ENCODE results near the gene BPIFB4. TPM values are rescaled to one million over a fixed set of nuclear protein-coding genes. Genes with fewer than 3 reads are reported as not detected.

The BPIFB4 gene
- total and polyA plus RNA-seq, 2 experiments from 2014 or later: not detected

DNA sequence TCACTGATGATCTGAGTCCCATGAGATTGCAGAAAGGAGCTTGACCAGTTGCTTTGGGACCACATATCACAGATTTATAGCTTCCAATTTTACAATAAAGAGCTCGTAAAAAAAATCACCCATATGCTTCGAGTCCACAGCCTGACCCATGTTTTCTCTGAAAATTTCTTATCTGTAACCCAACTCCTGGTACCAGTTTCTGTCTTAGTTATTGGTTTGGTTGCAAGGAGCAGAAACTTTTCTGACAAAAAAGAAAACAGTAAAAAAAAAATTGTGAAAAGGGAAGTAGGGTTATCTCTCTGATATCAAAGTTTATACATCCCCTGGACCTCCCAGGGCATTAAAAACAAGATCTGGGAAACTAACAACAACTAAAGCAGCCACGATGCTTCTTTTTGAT, 57.8 kb downstream of the BPIFB4 start:
- ATAC-seq: no peak
- no peaks in the 10 kb centered on the region for H3K36me3 ChIP-seq (ENCODE audit: insufficient read depth)
- H3K36me3 Mint-ChIP-seq (ENCODE audit: low read depth): no peaks in the 10 kb centered on the region

More for the DNA sequence above, 57.8 kb downstream of the BPIFB4 start:
- Mint-ChIP-seq H3K9me3 (peaks cover 7% of the 10 kb centered on the region; the same call in 2 of the 3 replicates), H3K4me1 (peaks cover 3% of the 10 kb centered on the region; the same call in 1 of the 3 replicates), H3K4me3 (no peak overlapping the region), H3K27me3 (ENCODE audit: insufficient read depth, low read depth, poor library complexity) (peaks cover 6% of the 10 kb centered on the region), H3K27ac (no peak overlapping the region)
- no peak overlapping the region for H2AFZ ChIP-seq
- H3K79me2 ChIP-seq (replicated peaks; ENCODE audit: insufficient read depth): no peaks in the 10 kb centered on the region
- peaks cover 6% of the 10 kb centered on the region; the same call in 1 of the 2 replicates for H3K4me1 ChIP-seq (ENCODE audit: insufficient read depth)
- no peaks in the 10 kb centered on the region for H4K20me1 ChIP-seq (replicated peaks; ENCODE audit: insufficient read depth)
- no peak for DNase-seq (ENCODE audit: low spot score)
- no peak overlapping the region for H3K4me3 ChIP-seq
- no peak overlapping the region for H3K4me2 ChIP-seq
- no peaks in the 10 kb centered on the region for H3F3A ChIP-seq (replicated peaks; ENCODE audit: low read depth)
- H3K27me3 ChIP-seq (ENCODE audit: insufficient read depth): no peaks in the 10 kb centered on the region
- H3K27ac ChIP-seq (ENCODE audit: low read depth): no peak overlapping the region
- H3K9me2 ChIP-seq (ENCODE audit: insufficient read depth): no peaks in the 10 kb centered on the region
- TF ChIP-seq, protein P1, sequence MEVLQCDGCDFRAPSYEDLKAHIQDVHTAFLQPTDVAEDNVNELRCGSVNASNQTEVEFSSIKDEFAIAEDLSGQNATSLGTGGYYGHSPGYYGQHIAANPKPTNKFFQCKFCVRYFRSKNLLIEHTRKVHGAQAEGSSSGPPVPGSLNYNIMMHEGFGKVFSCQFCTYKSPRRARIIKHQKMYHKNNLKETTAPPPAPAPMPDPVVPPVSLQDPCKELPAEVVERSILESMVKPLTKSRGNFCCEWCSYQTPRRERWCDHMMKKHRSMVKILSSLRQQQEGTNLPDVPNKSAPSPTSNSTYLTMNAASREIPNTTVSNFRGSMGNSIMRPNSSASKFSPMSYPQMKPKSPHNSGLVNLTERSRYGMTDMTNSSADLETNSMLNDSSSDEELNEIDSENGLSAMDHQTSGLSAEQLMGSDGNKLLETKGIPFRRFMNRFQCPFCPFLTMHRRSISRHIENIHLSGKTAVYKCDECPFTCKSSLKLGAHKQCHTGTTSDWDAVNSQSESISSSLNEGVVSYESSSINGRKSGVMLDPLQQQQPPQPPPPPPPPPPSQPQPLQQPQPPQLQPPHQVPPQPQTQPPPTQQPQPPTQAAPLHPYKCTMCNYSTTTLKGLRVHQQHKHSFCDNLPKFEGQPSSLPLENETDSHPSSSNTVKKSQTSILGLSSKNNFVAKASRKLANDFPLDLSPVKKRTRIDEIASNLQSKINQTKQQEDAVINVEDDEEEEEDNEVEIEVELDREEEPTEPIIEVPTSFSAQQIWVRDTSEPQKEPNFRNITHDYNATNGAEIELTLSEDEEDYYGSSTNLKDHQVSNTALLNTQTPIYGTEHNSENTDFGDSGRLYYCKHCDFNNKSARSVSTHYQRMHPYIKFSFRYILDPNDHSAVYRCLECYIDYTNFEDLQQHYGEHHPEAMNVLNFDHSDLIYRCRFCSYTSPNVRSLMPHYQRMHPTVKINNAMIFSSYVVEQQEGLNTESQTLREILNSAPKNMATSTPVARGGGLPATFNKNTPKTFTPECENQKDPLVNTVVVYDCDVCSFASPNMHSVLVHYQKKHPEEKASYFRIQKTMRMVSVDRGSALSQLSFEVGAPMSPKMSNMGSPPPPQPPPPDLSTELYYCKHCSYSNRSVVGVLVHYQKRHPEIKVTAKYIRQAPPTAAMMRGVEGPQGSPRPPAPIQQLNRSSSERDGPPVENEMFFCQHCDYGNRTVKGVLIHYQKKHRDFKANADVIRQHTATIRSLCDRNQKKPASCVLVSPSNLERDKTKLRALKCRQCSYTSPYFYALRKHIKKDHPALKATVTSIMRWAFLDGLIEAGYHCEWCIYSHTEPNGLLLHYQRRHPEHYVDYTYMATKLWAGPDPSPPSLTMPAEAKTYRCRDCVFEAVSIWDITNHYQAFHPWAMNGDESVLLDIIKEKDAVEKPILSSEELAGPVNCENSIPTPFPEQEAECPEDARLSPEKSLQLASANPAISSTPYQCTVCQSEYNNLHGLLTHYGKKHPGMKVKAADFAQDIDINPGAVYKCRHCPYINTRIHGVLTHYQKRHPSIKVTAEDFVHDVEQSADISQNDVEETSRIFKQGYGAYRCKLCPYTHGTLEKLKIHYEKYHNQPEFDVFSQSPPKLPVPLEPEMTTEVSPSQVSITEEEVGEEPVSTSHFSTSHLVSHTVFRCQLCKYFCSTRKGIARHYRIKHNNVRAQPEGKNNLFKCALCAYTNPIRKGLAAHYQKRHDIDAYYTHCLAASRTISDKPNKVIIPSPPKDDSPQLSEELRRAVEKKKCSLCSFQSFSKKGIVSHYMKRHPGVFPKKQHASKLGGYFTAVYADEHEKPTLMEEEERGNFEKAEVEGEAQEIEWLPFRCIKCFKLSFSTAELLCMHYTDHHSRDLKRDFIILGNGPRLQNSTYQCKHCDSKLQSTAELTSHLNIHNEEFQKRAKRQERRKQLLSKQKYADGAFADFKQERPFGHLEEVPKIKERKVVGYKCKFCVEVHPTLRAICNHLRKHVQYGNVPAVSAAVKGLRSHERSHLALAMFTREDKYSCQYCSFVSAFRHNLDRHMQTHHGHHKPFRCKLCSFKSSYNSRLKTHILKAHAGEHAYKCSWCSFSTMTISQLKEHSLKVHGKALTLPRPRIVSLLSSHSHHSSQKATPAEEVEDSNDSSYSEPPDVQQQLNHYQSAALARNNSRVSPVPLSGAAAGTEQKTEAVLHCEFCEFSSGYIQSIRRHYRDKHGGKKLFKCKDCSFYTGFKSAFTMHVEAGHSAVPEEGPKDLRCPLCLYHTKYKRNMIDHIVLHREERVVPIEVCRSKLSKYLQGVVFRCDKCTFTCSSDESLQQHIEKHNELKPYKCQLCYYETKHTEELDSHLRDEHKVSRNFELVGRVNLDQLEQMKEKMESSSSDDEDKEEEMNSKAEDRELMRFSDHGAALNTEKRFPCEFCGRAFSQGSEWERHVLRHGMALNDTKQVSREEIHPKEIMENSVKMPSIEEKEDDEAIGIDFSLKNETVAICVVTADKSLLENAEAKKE (CRISPR knock-in tag; IDR thresholded peaks at IDR 0.05): no peak
- TF ChIP-seq EZH2 (IDR thresholded peaks at IDR 0.05; ENCODE audit: low read depth, unreplicated experiment) (no peak), STAT1 (IDR thresholded peaks at IDR 0.05; ENCODE audit: unreplicated experiment) (no peak), ZNF331 (CRISPR knock-in tag; IDR thresholded peaks at IDR 0.05; ENCODE audit: low read depth) (no peak), POLR2AphosphoS5 (IDR thresholded peaks at IDR 0.05; ENCODE audit: low read depth) (no peak), ETS1 (IDR thresholded peaks at IDR 0.05) (no peak), JUNB (IDR thresholded peaks at IDR 0.05; ENCODE audit: unreplicated experiment) (no peak), CREB1 (CRISPR knock-in tag; IDR thresholded peaks at IDR 0.05; ENCODE audit: low read depth) (no peak), ZNF114 (CRISPR knock-in tag; IDR thresholded peaks at IDR 0.05) (no peak), EZH2phosphoT487 (IDR thresholded peaks at IDR 0.05; ENCODE audit: unreplicated experiment) (no peak), CTCF (conservative IDR thresholded peaks at IDR 0.05; ENCODE audit: low read depth in 2 of 2) (no peak)
- TF ChIP-seq, protein P2, sequence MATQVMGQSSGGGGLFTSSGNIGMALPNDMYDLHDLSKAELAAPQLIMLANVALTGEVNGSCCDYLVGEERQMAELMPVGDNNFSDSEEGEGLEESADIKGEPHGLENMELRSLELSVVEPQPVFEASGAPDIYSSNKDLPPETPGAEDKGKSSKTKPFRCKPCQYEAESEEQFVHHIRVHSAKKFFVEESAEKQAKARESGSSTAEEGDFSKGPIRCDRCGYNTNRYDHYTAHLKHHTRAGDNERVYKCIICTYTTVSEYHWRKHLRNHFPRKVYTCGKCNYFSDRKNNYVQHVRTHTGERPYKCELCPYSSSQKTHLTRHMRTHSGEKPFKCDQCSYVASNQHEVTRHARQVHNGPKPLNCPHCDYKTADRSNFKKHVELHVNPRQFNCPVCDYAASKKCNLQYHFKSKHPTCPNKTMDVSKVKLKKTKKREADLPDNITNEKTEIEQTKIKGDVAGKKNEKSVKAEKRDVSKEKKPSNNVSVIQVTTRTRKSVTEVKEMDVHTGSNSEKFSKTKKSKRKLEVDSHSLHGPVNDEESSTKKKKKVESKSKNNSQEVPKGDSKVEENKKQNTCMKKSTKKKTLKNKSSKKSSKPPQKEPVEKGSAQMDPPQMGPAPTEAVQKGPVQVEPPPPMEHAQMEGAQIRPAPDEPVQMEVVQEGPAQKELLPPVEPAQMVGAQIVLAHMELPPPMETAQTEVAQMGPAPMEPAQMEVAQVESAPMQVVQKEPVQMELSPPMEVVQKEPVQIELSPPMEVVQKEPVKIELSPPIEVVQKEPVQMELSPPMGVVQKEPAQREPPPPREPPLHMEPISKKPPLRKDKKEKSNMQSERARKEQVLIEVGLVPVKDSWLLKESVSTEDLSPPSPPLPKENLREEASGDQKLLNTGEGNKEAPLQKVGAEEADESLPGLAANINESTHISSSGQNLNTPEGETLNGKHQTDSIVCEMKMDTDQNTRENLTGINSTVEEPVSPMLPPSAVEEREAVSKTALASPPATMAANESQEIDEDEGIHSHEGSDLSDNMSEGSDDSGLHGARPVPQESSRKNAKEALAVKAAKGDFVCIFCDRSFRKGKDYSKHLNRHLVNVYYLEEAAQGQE (IDR thresholded peaks at IDR 0.05; ENCODE audit: unreplicated experiment): no peak

Data from GM23338 (cell line).